ENCODE results near the gene EPYC.
"Not testable (repeated sequence)": the region's sequence is repeated elsewhere in the genome, so short reads cannot be mapped to it uniquely, and the experiment has no call there.

Gene EPYC

DNA sequence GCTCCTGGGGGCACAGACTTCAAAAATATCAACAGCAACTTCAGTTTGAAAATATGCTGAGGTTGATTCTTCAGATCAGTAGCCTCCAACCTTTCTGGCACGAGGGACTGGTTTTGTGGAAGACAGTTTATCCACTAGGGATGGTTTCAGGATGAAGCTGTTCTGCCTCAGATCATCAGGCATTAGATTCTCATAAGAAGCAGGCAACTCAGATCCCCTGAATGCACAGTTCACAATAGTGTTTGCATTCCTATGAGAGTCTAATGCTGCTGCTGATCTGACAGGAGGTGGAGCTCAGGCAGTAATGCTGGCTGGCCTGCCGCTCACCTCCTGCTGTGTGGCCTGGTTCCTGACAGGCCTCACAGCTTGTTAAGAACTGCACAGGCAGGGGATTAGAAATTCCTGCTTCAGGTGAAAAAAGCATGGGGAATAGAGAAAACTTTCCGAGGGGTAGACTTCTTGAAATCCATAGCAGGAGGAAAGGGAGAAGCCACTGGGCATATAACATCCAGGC is 12.8 kb downstream of the EPYC start:
- no peak for DNase-seq (ENCODE audit: extremely low read depth in 1 of 2, low read depth in 1 of 2)

GRCh38 chr12:90990611-90991010 is 14.2 kb downstream of the EPYC start:
- no peak for DNase-seq (ENCODE audit: extremely low read depth in 1 of 2, low read depth in 1 of 2)

DNA sequence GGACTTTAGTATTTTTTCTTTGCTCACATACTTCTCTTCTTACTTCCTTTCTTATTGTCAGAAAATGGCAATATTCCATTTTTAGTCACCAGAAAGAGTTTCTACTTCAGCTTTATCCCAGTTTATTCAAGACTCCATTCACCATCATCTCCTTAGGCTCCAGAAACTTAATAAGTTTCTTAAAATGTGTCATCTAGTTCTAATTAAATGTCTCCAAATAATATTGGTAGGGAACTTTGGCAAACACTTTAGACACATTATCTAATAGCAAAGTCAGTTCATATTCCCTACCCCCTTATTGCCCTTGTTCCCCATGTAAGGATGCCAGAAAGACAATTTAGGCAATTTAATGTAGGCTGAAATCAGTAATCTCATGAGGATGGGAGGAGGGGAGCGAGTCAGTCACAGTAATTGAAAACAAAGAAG is 15.1 kb downstream of the EPYC start:
- no peak for DNase-seq (ENCODE audit: extremely low read depth in 1 of 2, low read depth in 1 of 2)

DNA sequence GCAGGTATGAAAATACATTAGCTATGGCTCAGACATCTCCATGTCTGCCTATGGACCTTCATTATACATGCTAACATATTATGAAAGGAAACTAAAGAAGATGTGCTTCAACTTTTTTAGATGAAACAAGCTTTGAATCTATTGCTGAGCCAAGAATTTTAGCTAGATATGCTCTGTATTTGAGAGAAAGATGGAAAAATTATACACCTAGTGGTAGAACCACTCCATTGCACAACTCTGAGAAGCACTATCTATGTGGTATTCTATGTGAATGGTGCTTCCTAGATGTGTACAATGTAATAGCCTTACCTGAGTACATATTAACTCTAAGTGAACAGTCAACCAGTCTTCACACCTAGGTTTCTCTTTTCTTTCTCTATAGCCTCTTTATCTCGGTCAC is 17.3 kb downstream of the EPYC start:
- DNase-seq (ENCODE audit: extremely low read depth in 1 of 2, low read depth in 1 of 2), result no peak

DNA sequence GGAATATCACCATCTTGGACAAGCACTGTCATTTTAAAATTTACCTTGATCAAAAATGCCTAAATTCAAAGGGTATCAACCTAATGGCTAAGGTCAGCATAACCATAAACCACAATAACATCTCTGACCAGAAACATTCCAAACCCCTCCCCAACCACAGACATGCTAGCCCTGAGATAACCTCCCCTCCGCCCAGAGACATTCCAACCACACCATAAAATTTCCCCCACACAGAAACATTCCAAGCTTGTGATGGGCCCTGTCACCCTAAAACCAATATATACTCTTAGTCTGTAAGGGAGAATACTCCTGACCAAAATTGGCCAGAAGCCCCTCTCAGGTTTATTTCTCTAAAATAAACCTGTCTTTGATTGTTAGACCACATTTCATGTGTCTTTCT is 17.7 kb downstream of the EPYC start:
- no peak for DNase-seq (ENCODE audit: extremely low read depth in 1 of 2, low read depth in 1 of 2)

GRCh38 chr12:90985331-90985730 is 19.4 kb downstream of the EPYC start:
- DNase-seq (ENCODE audit: extremely low read depth in 1 of 2, low read depth in 1 of 2), result not testable (repeated sequence)

GRCh38 chr12:90984114-90984513 is 20.7 kb downstream of the EPYC start:
- no peak for DNase-seq (ENCODE audit: extremely low read depth in 1 of 2, low read depth in 1 of 2)

DNA sequence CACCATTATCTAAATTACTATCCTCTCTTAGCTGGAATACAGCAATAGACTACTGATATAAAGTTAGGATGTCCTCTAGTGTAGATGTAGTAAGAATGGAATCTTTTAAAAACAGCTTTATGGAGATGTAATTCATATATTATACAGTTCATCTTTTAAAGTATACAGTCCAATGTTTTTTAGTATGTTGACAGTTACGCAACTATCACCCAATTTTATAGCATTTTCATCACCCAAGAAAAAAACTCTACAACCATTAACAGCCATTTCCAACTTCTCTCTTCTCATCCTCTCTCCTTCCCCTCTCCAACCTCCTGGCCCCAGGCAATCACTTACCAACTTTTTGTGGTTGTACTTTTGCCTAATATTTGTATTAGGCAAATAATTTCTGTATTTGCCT is 22.6 kb downstream of the EPYC start:
- DNase-seq (ENCODE audit: extremely low read depth in 1 of 2, low read depth in 1 of 2), result no peak

- no peak for DNase-seq (ENCODE audit: extremely low read depth in 1 of 2, low read depth in 1 of 2)
Measured at GRCh38 chr12:90979951-90980350, 24.8 kb downstream of the EPYC start.

DNA sequence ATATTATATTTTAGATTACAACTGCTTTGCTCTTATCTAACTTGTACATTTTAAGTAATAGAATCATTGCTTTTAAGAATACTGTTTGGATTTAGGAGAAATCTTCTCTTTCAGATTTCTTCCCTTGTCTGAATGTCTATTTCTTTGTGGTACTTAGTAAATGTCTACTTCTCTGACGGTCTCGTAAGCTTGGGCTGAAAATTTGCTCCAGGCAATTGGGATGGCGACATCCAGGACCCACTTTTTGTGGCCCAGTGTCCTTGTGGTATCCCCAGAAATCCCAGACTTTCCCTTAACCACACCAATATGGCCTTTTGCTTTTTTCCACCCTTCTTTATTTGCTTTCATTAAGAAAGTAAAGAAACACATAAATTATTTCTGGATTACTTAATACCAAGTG is 25.8 kb downstream of the EPYC start:
- DNase-seq (ENCODE audit: extremely low read depth in 1 of 2, low read depth in 1 of 2), result no peak

- no peak for DNase-seq (ENCODE audit: extremely low read depth in 1 of 2, low read depth in 1 of 2)
Measured at GRCh38 chr12:90978117-90978770, 26.5 kb downstream of the EPYC start.

DNA sequence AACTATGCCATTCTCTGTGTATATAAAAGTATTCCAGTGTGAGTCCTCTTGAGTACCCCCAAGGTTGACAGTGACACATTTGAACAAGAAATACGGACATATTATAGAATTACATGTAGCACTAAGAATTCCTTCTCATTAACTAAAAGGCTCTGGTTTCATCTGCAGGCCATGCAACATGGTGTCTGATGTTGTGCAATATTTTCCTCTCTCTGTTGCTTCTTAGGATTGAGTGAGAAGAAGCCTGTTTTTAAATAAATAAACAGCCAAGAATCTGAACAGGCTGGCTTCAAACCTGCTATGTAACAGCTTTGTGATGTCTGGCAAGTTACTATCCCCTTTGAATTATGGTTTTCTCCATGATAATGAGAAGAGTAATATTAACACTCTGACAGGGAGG is 27.5 kb downstream of the EPYC start:
- DNase-seq (ENCODE audit: extremely low read depth in 1 of 2, low read depth in 1 of 2), result no peak

DNA sequence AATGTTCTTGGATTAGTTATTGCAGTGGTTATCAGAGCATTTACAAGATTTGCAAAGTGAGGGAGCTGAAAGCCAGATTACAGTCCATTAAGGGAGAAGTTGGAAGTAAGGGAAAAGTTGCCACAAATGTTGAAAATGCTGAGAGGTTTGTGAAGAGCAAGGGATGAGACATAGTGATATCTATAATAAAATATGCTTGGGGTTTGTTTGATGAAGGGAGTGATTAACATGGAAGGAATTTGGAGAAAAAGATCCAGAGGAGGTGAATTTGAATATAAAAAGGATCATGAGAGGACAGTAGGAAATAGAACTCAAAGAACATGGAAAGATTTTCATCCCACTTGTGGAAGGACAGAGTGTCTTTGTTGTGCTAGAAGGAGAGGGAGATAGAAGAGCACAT is 30.5 kb downstream of the EPYC start:
- no peak for DNase-seq (ENCODE audit: extremely low read depth in 1 of 2, low read depth in 1 of 2)

- DNase-seq (ENCODE audit: extremely low read depth in 1 of 2, low read depth in 1 of 2), result no peak
Measured at GRCh38 chr12:90972226-90972625, 32.5 kb downstream of the EPYC start.

DNA sequence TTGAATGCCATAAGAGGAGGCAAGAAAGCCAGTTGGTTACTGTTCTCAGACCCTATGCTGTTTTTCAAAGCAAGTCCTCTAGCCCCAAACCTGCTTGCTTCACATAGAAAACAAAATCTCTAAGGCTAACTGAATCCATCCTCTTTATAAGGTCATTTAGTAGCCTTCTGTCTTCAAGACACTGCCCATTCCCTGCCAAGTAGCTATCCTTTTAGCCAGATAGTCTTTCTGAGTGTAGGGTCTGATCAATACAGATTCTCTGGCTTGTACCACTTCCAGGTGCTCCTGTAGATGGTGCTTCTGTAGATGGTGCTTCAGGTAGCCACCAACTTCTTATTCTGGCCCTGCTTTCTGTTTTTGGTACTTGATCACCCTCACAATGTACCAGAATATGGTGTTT is 33.9 kb downstream of the EPYC start:
- DNase-seq (ENCODE audit: extremely low read depth in 1 of 2, low read depth in 1 of 2), result no peak

GRCh38 chr12:90970471-90970870 is 34.3 kb downstream of the EPYC start:
- no peak for DNase-seq (ENCODE audit: extremely low read depth in 1 of 2, low read depth in 1 of 2)

DNA sequence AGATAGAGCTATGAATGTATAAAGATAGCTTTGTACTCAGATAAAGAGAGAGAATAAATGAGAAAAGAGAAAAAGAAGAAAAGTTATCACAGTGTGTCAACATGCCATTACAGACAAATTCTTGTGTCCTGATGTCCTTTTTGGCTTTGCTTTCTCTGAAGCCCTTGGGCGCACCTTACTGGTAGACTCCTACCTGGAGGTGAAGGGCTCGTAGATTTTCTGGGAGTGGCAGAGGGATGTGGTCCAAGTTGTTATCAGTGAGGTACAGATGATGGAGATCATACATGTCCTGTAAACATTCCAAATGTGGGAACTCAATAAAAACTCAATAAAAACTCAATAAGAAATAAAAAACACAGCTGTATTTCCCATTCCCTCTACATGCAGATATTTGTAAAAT is 34.9 kb downstream of the EPYC start:
- DNase-seq (ENCODE audit: extremely low read depth in 1 of 2, low read depth in 1 of 2), result no peak

DNA sequence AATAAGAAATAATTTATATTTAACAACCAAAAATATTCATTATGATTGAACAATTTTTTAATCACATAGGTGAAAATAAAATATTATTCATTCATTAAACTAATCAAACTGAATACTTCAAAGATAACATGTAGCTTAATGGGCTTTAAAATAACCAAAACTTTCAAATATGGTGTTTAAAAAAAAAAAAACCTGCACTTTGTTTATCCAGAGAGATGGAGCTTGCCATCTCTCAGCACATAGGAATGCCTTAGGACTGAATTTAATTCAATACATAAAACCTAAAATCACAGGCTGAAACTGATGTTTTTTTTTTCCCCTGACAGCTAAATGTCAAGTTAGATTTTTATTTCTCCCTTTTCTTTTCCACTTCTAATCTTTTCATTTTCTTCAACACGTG is 35.4 kb downstream of the EPYC start:
- DNase-seq (ENCODE audit: extremely low read depth in 1 of 2, low read depth in 1 of 2), result no peak

DNA sequence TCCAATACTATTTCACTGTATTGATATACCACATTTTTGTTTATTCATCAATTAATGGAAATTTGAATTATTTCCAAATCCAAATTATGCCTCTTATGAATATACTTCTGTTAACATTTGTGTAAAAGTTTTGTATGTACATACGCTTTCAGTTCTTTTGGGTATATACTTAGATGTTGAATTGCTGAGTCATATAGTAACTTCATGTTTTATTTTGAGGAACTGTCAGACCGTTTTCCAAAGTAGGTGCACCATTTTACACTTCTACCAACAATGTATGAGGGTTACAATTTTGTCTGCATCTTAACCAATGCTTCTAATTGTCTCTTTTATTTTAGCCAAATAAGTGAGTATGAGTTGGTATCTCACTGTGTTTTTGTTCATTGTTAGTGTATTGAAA is 39.6 kb downstream of the EPYC start:
- no peak for DNase-seq (ENCODE audit: extremely low read depth in 1 of 2, low read depth in 1 of 2)

- DNase-seq (ENCODE audit: extremely low read depth in 1 of 2, low read depth in 1 of 2), result no peak
Measured at GRCh38 chr12:90964616-90965015, 40.2 kb downstream of the EPYC start.

GRCh38 chr12:90963946-90964345 is 40.8 kb downstream of the EPYC start:
- DNase-seq (ENCODE audit: extremely low read depth in 1 of 2, low read depth in 1 of 2), result no peak

GRCh38 chr12:90961154-90961553 is 43.6 kb downstream of the EPYC start:
- no peak for DNase-seq (ENCODE audit: extremely low read depth in 1 of 2, low read depth in 1 of 2)

DNA sequence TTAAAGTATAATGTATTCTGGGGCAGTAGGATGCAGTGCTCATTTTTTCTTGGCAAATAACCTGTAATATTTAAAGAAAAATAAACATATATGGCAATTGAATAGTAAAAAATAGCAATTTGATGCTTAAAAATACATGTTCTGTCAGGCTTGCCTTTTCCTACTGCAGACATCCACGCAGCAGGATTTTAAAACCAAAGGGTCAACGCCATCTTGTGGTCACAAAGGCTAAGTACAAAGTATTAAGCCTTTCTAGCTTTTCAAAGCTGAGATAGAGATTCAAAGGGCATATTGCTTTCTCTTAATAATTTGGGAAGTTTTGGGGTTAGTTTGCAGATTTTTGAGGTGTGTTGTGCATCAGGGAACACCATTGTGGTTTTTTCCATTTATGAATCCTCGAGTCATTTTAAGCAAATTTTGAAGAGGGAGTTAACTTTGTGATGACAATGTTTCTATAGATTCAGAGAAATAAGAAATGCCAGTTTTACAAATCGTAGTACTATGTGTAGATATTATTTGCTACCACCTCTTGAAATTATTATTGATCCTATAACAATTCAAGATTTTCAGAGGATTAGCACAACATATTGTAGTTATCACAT is 45.1 kb downstream of the EPYC start:
- no peak for DNase-seq (ENCODE audit: extremely low read depth in 1 of 2, low read depth in 1 of 2)
